ENCODE results near the gene RTN1.

RTN1 gene

DNA sequence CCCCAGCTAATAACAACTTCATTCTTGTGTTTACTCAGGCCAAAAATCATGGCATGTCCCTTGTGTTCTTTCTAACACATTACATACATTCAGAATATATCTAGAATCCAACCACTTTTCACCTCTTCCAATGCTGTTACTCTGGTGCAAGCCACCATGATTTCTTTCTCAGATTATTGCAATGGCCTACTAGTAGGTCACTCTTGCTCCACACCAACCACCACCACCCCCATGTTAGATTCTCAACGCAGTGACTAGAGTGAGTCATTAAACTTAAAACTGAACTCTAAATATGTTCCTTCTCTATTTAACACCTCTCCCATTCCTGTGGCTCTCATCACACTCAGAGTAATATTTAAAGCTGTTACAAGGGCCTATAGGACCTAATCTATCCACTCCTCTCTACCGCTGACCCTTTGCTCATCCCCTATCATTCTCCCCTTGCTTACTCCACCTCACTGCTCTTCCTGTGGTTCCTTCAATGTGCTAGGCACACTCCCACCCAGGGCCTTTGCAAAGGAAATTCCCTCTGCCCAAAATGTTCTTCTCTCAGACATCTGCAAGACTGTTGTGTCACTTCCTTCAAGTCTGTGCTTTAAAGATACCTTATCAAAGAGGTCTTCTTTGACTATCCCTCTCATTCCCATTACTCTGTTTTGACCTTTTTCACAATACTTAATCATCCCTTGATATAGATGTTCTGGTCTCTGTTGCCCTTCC, 6.6 kb downstream of the RTN1 start:
- no peak for TF ChIP-seq CTCF (IDR thresholded peaks at IDR 0.05)
- H3K27me3 Mint-ChIP-seq (ENCODE audit: low read depth, poor library complexity), result peaks cover 37% of the 10 kb centered on the region
- no peak for DNase-seq
- H3K36me3 Mint-ChIP-seq (ENCODE audit: low read depth), result no peaks in the 10 kb centered on the region
- no peak overlapping the region for H3K27ac Mint-ChIP-seq
- H3K4me3 Mint-ChIP-seq, result no peak overlapping the region
- H3K4me1 Mint-ChIP-seq, result no peaks in the 10 kb centered on the region
- peaks cover 8% of the 10 kb centered on the region for H3K9me3 Mint-ChIP-seq

- no peak for TF ChIP-seq CTCF (IDR thresholded peaks at IDR 0.05)
- Mint-ChIP-seq H3K36me3 (ENCODE audit: low read depth) (no peaks in the 10 kb centered on the region), H3K4me3 (no peak overlapping the region), H3K27me3 (ENCODE audit: low read depth, poor library complexity) (peaks cover 10% of the 10 kb centered on the region), H3K9me3 (peaks cover 22% of the 10 kb centered on the region), H3K27ac (no peak overlapping the region), H3K4me1 (no peaks in the 10 kb centered on the region)
- no peak for DNase-seq
Observed at GRCh38 chr14:59857328-59857727, 13.2 kb downstream of the RTN1 start.

DNA sequence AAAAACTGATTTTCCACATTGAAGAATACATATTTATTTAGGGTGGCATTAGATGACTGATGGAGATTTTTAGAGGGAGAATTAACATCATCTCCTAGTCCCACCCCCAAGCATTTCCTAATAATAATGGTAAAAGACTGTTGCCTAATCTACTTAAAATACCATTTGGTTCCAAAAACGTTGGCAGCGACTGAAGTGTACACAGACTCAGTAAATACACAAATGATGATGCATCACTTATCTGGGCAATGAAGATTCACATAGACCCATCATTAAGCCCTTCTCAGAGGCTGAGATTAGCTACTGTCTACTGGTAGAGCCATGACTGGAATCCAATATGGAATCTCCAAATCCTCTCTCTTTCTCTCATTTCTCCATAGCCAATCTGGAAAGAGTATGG, 18.2 kb downstream of the RTN1 start:
- Mint-ChIP-seq H3K27ac (no peak overlapping the region), H3K36me3 (ENCODE audit: low read depth) (no peaks in the 10 kb centered on the region), H3K4me1 (no peaks in the 10 kb centered on the region), H3K9me3 (peaks cover 4% of the 10 kb centered on the region), H3K27me3 (ENCODE audit: low read depth, poor library complexity) (peaks cover 13% of the 10 kb centered on the region), H3K4me3 (no peak overlapping the region)
- DNase-seq, result no peak
- no peak for TF ChIP-seq CTCF (IDR thresholded peaks at IDR 0.05)

- no peak overlapping the region for H3K4me3 Mint-ChIP-seq
- H3K27ac Mint-ChIP-seq, result no peak overlapping the region
- TF ChIP-seq CTCF (IDR thresholded peaks at IDR 0.05), result no peak
- H3K9me3 Mint-ChIP-seq, result peaks cover 4% of the 10 kb centered on the region
- H3K27me3 Mint-ChIP-seq (ENCODE audit: low read depth, poor library complexity), result peaks cover 7% of the 10 kb centered on the region
- no peaks in the 10 kb centered on the region for H3K4me1 Mint-ChIP-seq
- no peak for DNase-seq
- no peaks in the 10 kb centered on the region for H3K36me3 Mint-ChIP-seq (ENCODE audit: low read depth)
Observed at GRCh38 chr14:59850458-59850857, 20.1 kb downstream of the RTN1 start.

DNA sequence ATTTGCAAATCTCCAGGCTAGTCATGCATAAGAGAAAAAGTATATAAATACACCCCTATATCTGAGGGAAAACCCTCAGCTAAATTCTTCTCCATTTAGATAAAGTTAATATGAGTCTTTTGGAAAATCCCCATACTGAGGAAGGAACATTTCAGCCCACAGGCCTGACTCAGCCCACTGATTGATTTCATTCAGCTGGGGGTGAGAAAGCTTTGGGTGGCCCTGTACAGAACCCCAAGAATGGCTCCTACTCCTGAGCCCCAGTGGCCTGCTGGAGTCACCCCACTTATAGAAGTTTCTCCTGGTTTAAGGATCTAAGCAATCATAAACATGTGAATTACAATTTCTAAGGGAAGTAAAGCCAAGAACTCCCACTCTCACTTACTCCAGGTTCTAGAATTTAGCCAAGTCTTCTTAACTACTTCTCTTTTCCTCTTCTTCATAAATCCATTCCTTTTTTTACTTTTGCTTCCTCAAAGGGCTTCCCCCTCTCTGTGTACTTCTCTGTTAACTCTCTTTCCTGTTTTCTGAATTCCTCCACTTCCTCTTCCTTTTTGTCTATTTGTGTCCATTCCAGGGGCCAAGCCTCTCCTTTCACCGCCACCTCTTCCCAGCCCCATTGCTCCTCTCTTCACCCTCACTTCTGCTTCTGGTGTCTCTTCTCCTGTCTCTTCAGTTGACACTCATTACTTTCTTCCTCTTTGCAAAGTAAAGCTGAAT, 21.0 kb downstream of the RTN1 start:
- Mint-ChIP-seq H3K36me3 (ENCODE audit: low read depth) (no peaks in the 10 kb centered on the region), H3K27ac (no peak overlapping the region), H3K27me3 (ENCODE audit: low read depth, poor library complexity) (peaks cover 7% of the 10 kb centered on the region)

More for the DNA sequence above, 21.0 kb downstream of the RTN1 start:
- H3K9me3 Mint-ChIP-seq, result no peaks in the 10 kb centered on the region
- DNase-seq, result no peak
- H3K4me1 Mint-ChIP-seq, result no peaks in the 10 kb centered on the region
- H3K4me3 Mint-ChIP-seq, result no peak overlapping the region
- TF ChIP-seq CTCF (IDR thresholded peaks at IDR 0.05), result no peak

Data from nephron progenitor cell (in vitro differentiated cells).